SK-N-SH (cell line): ENCODE data around the gene CIC. TPM values are rescaled to one million over a fixed set of nuclear protein-coding genes. Genes with fewer than 3 reads are reported as not detected.
A peak's percentile ranks its signal among the peaks of the same experiment; 100 is the strongest.

ENCODE experiments used
- CTCF ChIA-PET: fragments of 300-600, 350-600 bp; formaldehyde crosslinking; extraction: SDS; loops from one replicate; lab custom pipeline; 2021; lab: Yijun Ruan, JAX
- POLR2A ChIA-PET: fragments of 350-600 bp; sonication (Branson Sonifier 250); formaldehyde crosslinking; extraction: SDS; loops from one replicate; lab custom pipeline; 2020; ENCODE audit warnings: antibody characterized with exemption, inconsistent platforms; lab: Yijun Ruan, JAX
- DNase-seq: peaks from one replicate; pipeline ENCODE4 v3.0.0; 2012
- H2AFZ ChIP-seq: fragments of 200-600 bp; sonication (generic); 2 replicates; pipeline ENCODE4 v1.8.1; 2016; ENCODE audit warnings: antibody characterized with exemption, mild to moderate bottlenecking, low read depth
- H3F3A ChIP-seq: fragments of 200-600 bp; sonication (generic); replicated peaks from 2 replicates; pipeline ENCODE3; 2016; ENCODE audit warnings: antibody characterized with exemption, mild to moderate bottlenecking; ENCODE audit not compliant: insufficient read depth
- H3K27ac ChIP-seq, 2 experiments: fragments of 200-500 bp in 1 of 2; fragments of 200-600 bp in 1 of 2; sonication (Bioruptor generic) in 1 of 2; sonication (generic), shearing (Covaris generic) in 1 of 2; 2 replicates each; pipeline versions ENCODE4 v1.5.1 to v1.6.1; 2014 to 2016; ENCODE audit warnings: low read depth in 2 of 2, inconsistent platforms in 1 of 2, low read length in 1 of 2, mild to moderate bottlenecking in 1 of 2, mixed read lengths in 1 of 2
- H3K27me3 ChIP-seq: fragments of 200-600 bp; sonication (generic), shearing (Covaris generic); 2 replicates; pipeline ENCODE4 v1.6.1; 2016; ENCODE audit warnings: mixed run types; ENCODE audit not compliant: insufficient read depth
- H3K36me3 ChIP-seq, 2 experiments: fragments of 200-500 bp in 1 of 2; fragments of 200-600 bp in 1 of 2; sonication (Bioruptor generic) in 1 of 2; sonication (generic) in 1 of 2; replicated peaks in 1 of 2; 2 replicates each; pipeline versions ENCODE3 to v1.5.1; 2014 to 2016; ENCODE audit warnings: low read length in 1 of 2, mild to moderate bottlenecking in 1 of 2; ENCODE audit not compliant: insufficient read depth in 2 of 2, control insufficient read depth in 1 of 2
- H3K4me1 ChIP-seq, 2 experiments: fragments of 200-500 bp in 1 of 2; fragments of 200-600 bp in 1 of 2; sonication (Bioruptor generic) in 1 of 2; sonication (generic), shearing (Covaris generic) in 1 of 2; 2 replicates each; pipeline versions ENCODE4 v1.5.1 to v1.6.1; 2014 to 2016; ENCODE audit warnings: low read depth in 1 of 2, low read length in 1 of 2, mixed run types in 1 of 2; ENCODE audit not compliant: insufficient read depth in 2 of 2, control insufficient read depth in 1 of 2
- H3K4me2 ChIP-seq: fragments of 200-600 bp; sonication (generic), shearing (Covaris generic); 2 replicates; pipeline ENCODE4 v1.6.1; 2017; ENCODE audit warnings: mixed run types
- H3K4me3 ChIP-seq, 2 experiments: fragments of 200-500 bp in 1 of 2; fragments of 200-600 bp in 1 of 2; sonication (Bioruptor generic) in 1 of 2; sonication (generic), shearing (Covaris generic) in 1 of 2; 2 replicates each; pipeline versions ENCODE4 v1.5.1 to v1.8.1; 2014 to 2016; ENCODE audit warnings: low read depth in 2 of 2, inconsistent platforms in 1 of 2, low read length in 1 of 2, mild to moderate bottlenecking in 1 of 2, mixed read lengths in 1 of 2, moderate library complexity in 1 of 2
- H3K79me2 ChIP-seq: fragments of 200-600 bp; sonication (generic); 2 replicates; pipeline ENCODE4 v1.8.1; 2017; ENCODE audit warnings: mild to moderate bottlenecking; ENCODE audit not compliant: insufficient read depth
- H3K9ac ChIP-seq: fragments of 200-600 bp; sonication (generic); 2 replicates; pipeline ENCODE4 v1.6.1; 2017; ENCODE audit warnings: mixed run types
- H3K9me2 ChIP-seq: fragments of 200-600 bp; sonication (generic); 2 replicates; pipeline ENCODE4 v1.6.1; 2017; ENCODE audit warnings: mixed run types
- H3K9me3 ChIP-seq: fragments of 200-600 bp; sonication (generic); 2 replicates; pipeline ENCODE4 v1.6.1; 2017; ENCODE audit warnings: mixed run types, mild to moderate bottlenecking, moderate library complexity
- H4K20me1 ChIP-seq: fragments of 200-600 bp; sonication (generic); 2 replicates; pipeline ENCODE4 v1.6.1; 2017; ENCODE audit warnings: mild to moderate bottlenecking, mixed run types; ENCODE audit not compliant: insufficient read depth
- ELF1 ChIP-seq: IDR thresholded peaks from 2 replicates; pipeline ENCODE4 v1.4.0; 2012
- EP300 ChIP-seq, 2 experiments: IDR thresholded peaks; 2 replicates each; pipeline versions ENCODE4 v1.4.0 to v1.6.1; 2012; ENCODE audit warnings: borderline replicate concordance in 1 of 2, low read depth in 1 of 2, low read length in 1 of 2
- EZH2phosphoT487 ChIP-seq: fragments of 200-600 bp; sonication (generic); IDR thresholded peaks from 2 replicates; pipeline ENCODE4 v1.6.1; 2017; ENCODE audit warnings: low read depth, mixed run types, mild to moderate bottlenecking, antibody characterized with exemption, moderate library complexity, borderline replicate concordance
- FOSL2 ChIP-seq: IDR thresholded peaks from 2 replicates; pipeline ENCODE4 v1.4.0; 2012; ENCODE audit warnings: low read depth, mild to moderate bottlenecking, moderate library complexity, borderline replicate concordance
- FOXJ3 ChIP-seq: sonication (generic); formaldehyde crosslinking; IDR thresholded peaks from 2 replicates; pipeline ENCODE4 v1.5.1; 2020; ENCODE audit warnings: mild to moderate bottlenecking, missing genetic modification reagents
- GATA2 ChIP-seq: sonication (generic); formaldehyde crosslinking; IDR thresholded peaks from 2 replicates; pipeline ENCODE4 v1.5.0; 2020; ENCODE audit warnings: mild to moderate bottlenecking, missing genetic modification reagents
- JUND ChIP-seq: IDR thresholded peaks from 2 replicates; pipeline ENCODE4 v1.4.0; 2012
- MAX ChIP-seq: IDR thresholded peaks from 2 replicates; pipeline ENCODE4 v1.4.0; 2012; ENCODE audit warnings: low read depth
- MEF2A ChIP-seq: IDR thresholded peaks from 2 replicates; pipeline ENCODE4 v1.4.0; 2012; ENCODE audit warnings: low read depth, borderline replicate concordance
- MXI1 ChIP-seq: IDR thresholded peaks from 2 replicates; pipeline ENCODE4 v1.6.1; 2012; ENCODE audit warnings: mild to moderate bottlenecking, low read depth, low read length, improper control_type of control experiment
- PBX3 ChIP-seq: IDR thresholded peaks from 2 replicates; pipeline ENCODE4; 2012
- POLR2AphosphoS5 ChIP-seq: IDR thresholded peaks from 2 replicates; pipeline ENCODE4 v1.6.1; 2012; ENCODE audit warnings: low read depth, low read length
- RAD21 ChIP-seq: IDR thresholded peaks from 2 replicates; pipeline ENCODE4 v1.6.1; 2012; ENCODE audit warnings: mild to moderate bottlenecking, low read length
- RCOR1 ChIP-seq: fragments of 150-350 bp; IDR thresholded peaks from 2 replicates; pipeline ENCODE4 v1.6.1; 2017; ENCODE audit warnings: antibody characterized with exemption, low read length
- SMC3 ChIP-seq: IDR thresholded peaks from 2 replicates; pipeline ENCODE4 v1.6.1; 2012; ENCODE audit warnings: low read depth, low read length, improper control_type of control experiment
- TAF1 ChIP-seq: IDR thresholded peaks from 2 replicates; pipeline ENCODE4 v1.6.1; 2012; ENCODE audit warnings: low read depth, mild to moderate bottlenecking, low read length, moderate library complexity, borderline replicate concordance
- TCF12 ChIP-seq: IDR thresholded peaks from 2 replicates; pipeline ENCODE4 v1.4.0; 2012
- TEAD4 ChIP-seq: IDR thresholded peaks from 2 replicates; pipeline ENCODE4 v1.4.0; 2012; ENCODE audit warnings: mild to moderate bottlenecking, borderline replicate concordance; ENCODE audit not compliant: insufficient read depth
- ZBTB33 ChIP-seq: IDR thresholded peaks from 2 replicates; pipeline ENCODE4 v1.4.0; 2012; ENCODE audit warnings: low read depth, borderline replicate concordance
- WGBS: methylation state at CpG from one replicate; pipeline ENCODE4 v1.1.6; 2017; ENCODE audit warnings: low lambda C conversion rate; 5-methylcytosine and 5-hydroxymethylcytosine counted together
- polyA plus RNA-seq, 3 experiments: library from polyadenylated mRNA; depleted of rRNA; stranded (reverse); fragments of >200 nt; gene quantifications; 2 replicates each; pipeline ENCODE4 v1.2.3, GENCODE V29; 2012

Gene CIC
- polyA plus RNA-seq, 1 of the 3 experiments (the other 2 are of a cell fraction), result 16.9 TPM

- H3K9me3 ChIP-seq, result no peaks in the 10 kb centered on the region
- no peak overlapping the region for H2AFZ ChIP-seq
- H3K36me3 ChIP-seq, result peaks cover 13 to 27% of the 10 kb centered on the region in 2 experiments
- peak overlapping the region in 1 of 2 experiments; percentile 1; a peak in 1 of 4 replicates for H3K4me3 ChIP-seq
- peaks cover 46 to 67% of the 10 kb centered on the region in 2 experiments for H3K4me1 ChIP-seq
- H3K9ac ChIP-seq, result peak overlapping the region; percentile 8; the same call in 1 of the 2 replicates
- peak overlapping the region; percentile 93 to 96 for H3K27ac ChIP-seq
- H3F3A ChIP-seq, result peaks cover 48% of the 10 kb centered on the region
- H3K9me2 ChIP-seq, result no peaks in the 10 kb centered on the region
- peaks cover 72% of the 10 kb centered on the region for H3K79me2 ChIP-seq
- ChIA-PET POLR2A (interaction anchor here (0.9 to 4.2 kb wide), 4 partner anchors 22 to 34 kb away, joined by 3 to 35 read pairs (median 16); partner anchors contain the start of genes ERF and GSK3A), CTCF (interaction anchor here (1.0 to 7.1 kb wide), 6 partner anchors 8 to 169 kb away, joined by 3 to 205 read pairs (median 26); partner anchors contain the start of genes DEDD2, ERF and GSK3A)
- H4K20me1 ChIP-seq, result no peaks in the 10 kb centered on the region
- peak; percentile 82 for DNase-seq
- peak overlapping the region; percentile 97 for H3K4me2 ChIP-seq
- 54% methylated on average over 5 of the region's 10 CpGs for WGBS
- no peaks in the 10 kb centered on the region for H3K27me3 ChIP-seq
- TF ChIP-seq MAX, result peak; percentile 13; the same call in 1 of the 2 replicates
- TF ChIP-seq TEAD4, result 0 out of 2 replicates have a peak, but pooled peaks have one; percentile 29
- TF ChIP-seq PBX3, result no peak
- peak; percentile 46; the same call in 1 of the 2 replicates for TF ChIP-seq TCF12
- TF ChIP-seq MXI1, result peak; percentile 92
- TF ChIP-seq RCOR1, result peak; percentile 60; the same call in 1 of the 2 replicates
- TF ChIP-seq FOXJ3 (CRISPR knock-in tag), result 0 out of 2 replicates have a peak, but pooled peaks have one; percentile 45
- no peak for TF ChIP-seq GATA2 (CRISPR knock-in tag)
- no peak for TF ChIP-seq TAF1
- peak in 1 of 2 experiments; percentile 60; a peak in 2 of 4 replicates for TF ChIP-seq EP300 (IDR thresholded peaks at IDR 0.05; ENCODE audit: borderline replicate concordance in 1 of 2, low read depth in 1 of 2, low read length in 1 of 2)
- TF ChIP-seq POLR2AphosphoS5, result peak; percentile 35; the same call in 1 of the 2 replicates
- no peak for TF ChIP-seq FOSL2
Observed at GRCh38 chr19:42277821-42278451, 8.9 kb downstream of the CIC start.

GRCh38 chr19:42278452-42279154 is 9.6 kb downstream of the CIC start:
- Histone ChIP-seq H3K4me2 (peak overlapping the region; percentile 97), H3K9me2 (no peaks in the 10 kb centered on the region), H3K9me3 (no peaks in the 10 kb centered on the region), H3K79me2 (peaks cover 72% of the 10 kb centered on the region), H3K27me3 (no peaks in the 10 kb centered on the region), H3K4me3 (peak overlapping the region in 1 of 2 experiments; percentile 23; a peak in 1 of 4 replicates), H3F3A (peaks cover 53% of the 10 kb centered on the region), H3K9ac (peak overlapping the region; percentile 83; the same call in 1 of the 2 replicates), H3K4me1 (peaks cover 51 to 72% of the 10 kb centered on the region in 2 experiments), H3K36me3 (peaks cover 13 to 21% of the 10 kb centered on the region in 2 experiments), H4K20me1 (no peaks in the 10 kb centered on the region), H2AFZ (no peak overlapping the region), H3K27ac (peak overlapping the region; percentile 93 to 96; a peak in 3 of 4 replicates)
- 75% methylated on average over 4 of the region's 5 CpGs for WGBS
- ChIA-PET CTCF (interaction anchor here (1.0 to 7.1 kb wide), 13 partner anchors 8 to 170 kb away, joined by 3 to 205 read pairs (median 4); partner anchors contain the start of genes DEDD2, ERF and GSK3A), POLR2A (interaction anchor here (0.9 to 4.2 kb wide), 5 partner anchors 9 to 35 kb away, joined by 3 to 35 read pairs (median 8); partner anchors contain the start of genes CIC, ERF and GSK3A)
- DNase-seq, result no peak
- no peak for TF ChIP-seq MEF2A
- TF ChIP-seq EZH2phosphoT487, result no peak
- no peak for TF ChIP-seq EP300 (IDR thresholded peaks at IDR 0.05; ENCODE audit: borderline replicate concordance in 1 of 2, low read depth in 1 of 2, low read length in 1 of 2)
- no peak for TF ChIP-seq RAD21
- no peak for TF ChIP-seq JUND
- TF ChIP-seq SMC3, result no peak
- no peak for TF ChIP-seq ZBTB33
- no peak for TF ChIP-seq ELF1
- no peak for TF ChIP-seq PBX3
- no peak for TF ChIP-seq GATA2 (CRISPR knock-in tag)
